CD4-positive, alpha-beta T cell (primary cell): Measurements from ENCODE around the gene BICRAL. TPM values are rescaled to one million over a fixed set of nuclear protein-coding genes. Genes with fewer than 3 reads are reported as not detected.

Experiments
- ATAC-seq: fragments of 200-7000 bp; cut with Tn5 transposase; one replicate; pipeline ENCODE4 v1.10.0; 2022; ENCODE audit warnings: mild to moderate bottlenecking; ENCODE audit not compliant: poor library complexity
- CTCF ChIA-PET: fragments of 350-600 bp; sonication (Branson Sonifier 250); formaldehyde crosslinking; loops from one replicate; lab custom pipeline; 2021; ENCODE audit warnings: antibody characterized with exemption, inconsistent platforms; lab: Charles Lee
- POLR2A ChIA-PET: fragments of 350-600 bp; sonication (Branson Sonifier 250); formaldehyde crosslinking; loops from one replicate; lab custom pipeline; 2021; ENCODE audit warnings: antibody characterized with exemption, inconsistent platforms; lab: Charles Lee
- DNase-seq, 14 experiments: peaks; one replicate each; pipeline ENCODE4 v3.0.0-alpha.2; 2013 to 2020; ENCODE audit warnings: mixed read lengths in 2 of 14
- H3K27ac ChIP-seq, 2 donors: one replicate each; pipeline versions ENCODE4 v1.5.1 to v1.7.0; 2013; ENCODE audit warnings: low read length in 2 of 2, low read depth in 1 of 2, mild to moderate bottlenecking in 1 of 2
- H3K27me3 ChIP-seq, 2 experiments: 1 replicate in 1 of 2; 2 replicates in 1 of 2; pipeline versions ENCODE4 v1.6.1 to v1.7.0; 2013; ENCODE audit warnings: low read length in 2 of 2, control low read depth in 1 of 2, mild to moderate bottlenecking in 1 of 2, moderate library complexity in 1 of 2; ENCODE audit not compliant: insufficient read depth in 2 of 2, control insufficient read depth in 1 of 2
- H3K36me3 ChIP-seq: one replicate; pipeline ENCODE4 v1.6.1; 2013; ENCODE audit warnings: low read length, control low read depth; ENCODE audit not compliant: insufficient read depth
- H3K4me1 ChIP-seq: one replicate; pipeline ENCODE4 v1.6.1; 2013; ENCODE audit warnings: low read length, control low read depth; ENCODE audit not compliant: insufficient read depth
- H3K4me3 ChIP-seq: one replicate; pipeline ENCODE4 v1.5.1; 2013; ENCODE audit warnings: mild to moderate bottlenecking, low read length, moderate library complexity
- H3K9me3 ChIP-seq, 2 experiments: 1 replicate in 1 of 2; 2 replicates in 1 of 2; pipeline versions ENCODE4 v1.6.1 to v1.7.0; 2013; ENCODE audit warnings: low read length in 2 of 2, mild to moderate bottlenecking in 2 of 2, control low read depth in 1 of 2, moderate library complexity in 1 of 2; ENCODE audit not compliant: control insufficient read depth in 1 of 2, insufficient read depth in 1 of 2
- H3K27ac Mint-ChIP-seq: one replicate; pipeline ENCODE4 v1.8.0; 2020; ENCODE audit warnings: mixed read lengths
- H3K27me3 Mint-ChIP-seq: one replicate; pipeline ENCODE4 v1.8.0; 2021; ENCODE audit warnings: mixed read lengths
- H3K36me3 Mint-ChIP-seq: one replicate; pipeline ENCODE4 v1.8.0; 2021; ENCODE audit warnings: low read depth, mixed read lengths
- H3K4me1 Mint-ChIP-seq: one replicate; pipeline ENCODE4 v1.8.0; 2021; ENCODE audit warnings: low read depth, mixed read lengths
- H3K4me3 Mint-ChIP-seq: one replicate; pipeline ENCODE4 v1.8.0; 2020; ENCODE audit warnings: mild to moderate bottlenecking, mixed read lengths
- H3K9me3 Mint-ChIP-seq: one replicate; pipeline ENCODE4 v1.8.0; 2020; ENCODE audit warnings: mixed read lengths
- intact Hi-C, 2 experiments: fragments of 100-400 bp; cut with DNase I in 1 of 2; cut with micrococcal nuclease in 1 of 2; formaldehyde crosslinking; loops; one replicate each; pipeline versions ENCODE4 v1.15.1 to v1.9.0; 2023 to 2025; cut with DNase I, micrococcal nuclease
- total RNA-seq, 174 experiments: library from RNA in 2 of 174; stranded (reverse) in 2 of 174; gene quantifications; one replicate each; pipeline ENCODE4 v1.2.3 and lab custom pipeline; 2021 to 2026
- TF ChIP-seq, protein P1 (sequence below): fragments of 200-600 bp; IDR thresholded peaks from one replicate; pipeline ENCODE4 v1.8.0; 2022; ENCODE audit warnings: antibody characterized with exemption, mild to moderate bottlenecking

The BICRAL gene
- total RNA-seq, 2 experiments from 2014 or later: 15.0 to 15.8 TPM

DNA sequence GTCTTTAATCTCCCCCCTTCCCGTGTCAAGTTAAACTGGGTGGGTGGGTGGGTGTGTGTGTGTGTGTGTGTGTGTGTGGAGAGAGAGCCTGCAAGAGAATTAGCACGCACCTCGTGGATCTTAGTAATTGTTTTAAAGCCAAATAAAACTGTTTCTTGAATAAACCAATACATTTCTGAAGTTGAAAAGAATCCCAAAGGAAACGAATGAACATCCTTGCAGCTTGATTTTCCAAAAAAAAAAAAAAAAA, 381 bp upstream of the BICRAL start:
- TF ChIP-seq, protein P1, sequence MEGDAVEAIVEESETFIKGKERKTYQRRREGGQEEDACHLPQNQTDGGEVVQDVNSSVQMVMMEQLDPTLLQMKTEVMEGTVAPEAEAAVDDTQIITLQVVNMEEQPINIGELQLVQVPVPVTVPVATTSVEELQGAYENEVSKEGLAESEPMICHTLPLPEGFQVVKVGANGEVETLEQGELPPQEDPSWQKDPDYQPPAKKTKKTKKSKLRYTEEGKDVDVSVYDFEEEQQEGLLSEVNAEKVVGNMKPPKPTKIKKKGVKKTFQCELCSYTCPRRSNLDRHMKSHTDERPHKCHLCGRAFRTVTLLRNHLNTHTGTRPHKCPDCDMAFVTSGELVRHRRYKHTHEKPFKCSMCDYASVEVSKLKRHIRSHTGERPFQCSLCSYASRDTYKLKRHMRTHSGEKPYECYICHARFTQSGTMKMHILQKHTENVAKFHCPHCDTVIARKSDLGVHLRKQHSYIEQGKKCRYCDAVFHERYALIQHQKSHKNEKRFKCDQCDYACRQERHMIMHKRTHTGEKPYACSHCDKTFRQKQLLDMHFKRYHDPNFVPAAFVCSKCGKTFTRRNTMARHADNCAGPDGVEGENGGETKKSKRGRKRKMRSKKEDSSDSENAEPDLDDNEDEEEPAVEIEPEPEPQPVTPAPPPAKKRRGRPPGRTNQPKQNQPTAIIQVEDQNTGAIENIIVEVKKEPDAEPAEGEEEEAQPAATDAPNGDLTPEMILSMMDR: no peak
- intact Hi-C loops: loop anchor here (5.0 to 10.0 kb wide), 2 partner anchors 96 to 393 kb away; partner anchors contain the start of genes RPL7L1 (in 1 of the 2) and SRF (in 1 of the 2)
- Histone ChIP-seq H3K27ac (peak overlapping the region; percentile 70 to 100), H3K4me1 (peaks cover 43% of the 10 kb centered on the region), H3K4me3 (peak overlapping the region; percentile 81), H3K27me3 (no peaks in the 10 kb centered on the region), H3K36me3 (no peaks in the 10 kb centered on the region), H3K9me3 (no peaks in the 10 kb centered on the region)
- no peaks in the 10 kb centered on the region for H3K9me3 Mint-ChIP-seq
- peaks cover 32% of the 10 kb centered on the region for H3K36me3 Mint-ChIP-seq
- H3K4me3 Mint-ChIP-seq: peak overlapping the region; percentile 100
- no peaks in the 10 kb centered on the region for H3K27me3 Mint-ChIP-seq
- DNase-seq (peak in 4 of 14 experiments; percentile 11 to 51 (median 39)), ATAC-seq (no peak)
- ChIA-PET CTCF (interaction anchor here (0.7 to 2.1 kb wide), 3 partner anchors 10 to 120 kb away, joined by 4 to 7 read pairs (median 6); no protein-coding TSS in a partner anchor), POLR2A (interaction anchor here (0.7 to 22.3 kb wide), 21 partner anchors 10 to 272 kb away, joined by 3 to 1427 read pairs (median 14); partner anchors contain the start of genes CNPY3, CUL7, KLHDC3 and MEA1)
- peaks cover 42% of the 10 kb centered on the region for H3K4me1 Mint-ChIP-seq
- H3K27ac Mint-ChIP-seq: no peak overlapping the region

DNA sequence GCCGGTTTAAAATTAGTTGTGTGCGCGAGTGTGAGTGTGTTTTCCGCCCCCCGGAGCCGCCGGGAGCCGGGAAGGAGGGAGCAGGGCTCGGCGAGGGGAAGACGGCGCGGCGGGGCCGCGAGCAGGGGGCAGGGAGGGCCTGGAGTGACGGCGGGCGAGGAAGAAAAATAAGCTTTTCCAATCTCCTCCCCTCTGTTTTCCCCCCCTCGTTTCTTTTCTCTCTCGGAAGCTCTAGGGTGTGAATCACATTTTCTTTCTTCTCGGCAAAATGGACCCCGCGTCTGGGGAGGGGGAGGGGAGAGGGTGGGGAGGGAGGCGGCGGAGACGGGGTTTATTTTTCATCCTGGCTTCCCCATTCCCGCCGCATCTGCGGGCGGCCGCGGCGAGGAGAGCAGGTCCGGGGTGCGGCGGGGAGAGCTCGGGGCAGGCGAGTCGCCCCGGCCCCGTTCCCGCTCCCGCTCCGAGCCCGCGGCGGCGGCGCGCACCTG, 881 bp downstream of the BICRAL start:
- ATAC-seq (peak; percentile 60), DNase-seq (peak; percentile 69 to 90 (median 77))
- Histone ChIP-seq H3K9me3 (no peaks in the 10 kb centered on the region), H3K4me3 (peak overlapping the region; percentile 81), H3K27me3 (no peaks in the 10 kb centered on the region), H3K36me3 (peaks cover 2% of the 10 kb centered on the region), H3K4me1 (peaks cover 51% of the 10 kb centered on the region), H3K27ac (peak overlapping the region; percentile 100)
- ChIA-PET CTCF (interaction anchor here (2.1 to 3.1 kb wide), 2 partner anchors 11 to 56 kb away, joined by 7 to 11 read pairs; no protein-coding TSS in a partner anchor), POLR2A (interaction anchor here (0.6 to 22.3 kb wide), 36 partner anchors 8 to 1464 kb away, joined by 3 to 1427 read pairs (median 6); partner anchors contain the start of genes CNPY3, HSP90AB1, PEX6 and PPP2R5D)
- Mint-ChIP-seq H3K36me3 (peaks cover 32% of the 10 kb centered on the region), H3K27me3 (no peaks in the 10 kb centered on the region), H3K4me3 (peak overlapping the region; percentile 100), H3K27ac (no peak overlapping the region), H3K9me3 (no peaks in the 10 kb centered on the region), H3K4me1 (peaks cover 30% of the 10 kb centered on the region)
- intact Hi-C loops: loop anchor here (1.0 to 10.0 kb wide), 4 partner anchors 11 to 392 kb away; partner anchors contain the start of genes TBCC (in 2 of the 2), RPL7L1 (in 1 of the 2) and SRF (in 1 of the 2)
- TF ChIP-seq, protein P1: no peak

DNA sequence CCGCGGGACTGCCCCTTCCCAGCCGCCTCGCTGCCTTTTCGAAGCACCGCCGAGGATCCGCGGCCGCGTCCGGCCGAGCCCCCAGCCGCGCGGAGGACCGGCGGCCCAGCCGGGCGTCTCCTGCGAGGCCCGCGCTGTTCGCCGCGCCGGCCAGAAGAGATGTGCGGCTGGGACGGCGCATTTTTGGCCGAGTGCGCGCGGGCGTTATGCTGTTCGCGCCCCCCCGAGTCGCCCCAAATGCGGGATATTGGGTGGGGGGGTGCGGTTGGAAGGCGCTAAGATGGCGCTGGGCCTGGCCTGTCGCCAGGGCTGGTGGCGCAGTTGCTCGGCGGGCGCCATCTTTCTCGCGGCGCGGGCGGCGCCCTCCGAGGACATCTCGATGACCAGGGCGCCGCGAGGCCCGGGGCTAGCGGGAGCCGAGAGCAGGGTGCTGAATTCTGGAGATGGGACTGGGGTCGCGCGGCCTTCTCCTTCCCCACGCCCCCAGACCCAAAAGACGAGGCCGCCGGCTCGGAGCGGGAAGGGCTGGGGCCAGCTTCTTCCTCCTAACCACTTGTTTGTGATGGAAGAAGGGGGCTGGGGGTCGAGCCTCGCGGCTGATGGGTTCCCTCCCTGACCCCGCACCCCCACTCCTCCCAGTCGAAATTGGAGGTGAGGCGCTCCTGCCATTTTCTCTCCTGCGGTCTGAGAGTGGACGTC, 1.5 kb downstream of the BICRAL start:
- H3K4me3 ChIP-seq: peak overlapping the region; percentile 81
- DNase-seq (peak; percentile 68 to 93 (median 80)), ATAC-seq (peak; percentile 52)
- H3K4me1 ChIP-seq: peaks cover 54% of the 10 kb centered on the region
- Mint-ChIP-seq H3K27ac (no peak overlapping the region), H3K9me3 (no peaks in the 10 kb centered on the region), H3K4me3 (no peak overlapping the region), H3K4me1 (peaks cover 25% of the 10 kb centered on the region), H3K27me3 (no peaks in the 10 kb centered on the region), H3K36me3 (peaks cover 32% of the 10 kb centered on the region)
- no peaks in the 10 kb centered on the region for H3K9me3 ChIP-seq
- POLR2A ChIA-PET: interaction anchor here (0.6 to 22.3 kb wide), 34 partner anchors 10 to 1464 kb away, joined by 3 to 1427 read pairs (median 7); partner anchors contain the start of genes CNPY3, HSP90AB1, PEX6 and RPL7L1
- no peaks in the 10 kb centered on the region for H3K27me3 ChIP-seq
- CTCF ChIA-PET: interaction anchor here (1.3 to 3.1 kb wide), 3 partner anchors 12 to 57 kb away, joined by 3 to 11 read pairs (median 6); no protein-coding TSS in a partner anchor
- intact Hi-C loops: loop anchor here (1.0 to 10.0 kb wide), 3 partner anchors 37 to 391 kb away; partner anchors contain the start of genes RPL7L1 (in 1 of the 2), SRF (in 1 of the 2) and TBCC (in 1 of the 2)
- TF ChIP-seq, protein P1: no peak
- H3K36me3 ChIP-seq: peaks cover 2% of the 10 kb centered on the region
- peak overlapping the region; percentile 100 for H3K27ac ChIP-seq
